Measurements from ENCODE around the gene TGFBR3. TPM values are rescaled to one million over a fixed set of nuclear protein-coding genes. Genes with fewer than 3 reads are reported as not detected.

The TGFBR3 gene
- total RNA-seq, 1 experiment from 2014 or later, result 14.5 TPM

GRCh38 chr1:91712393-91712792, 173.6 kb downstream of the TGFBR3 start:
- ATAC-seq (no peak), DNase-seq (ENCODE audit: low read depth, low spot score) (no peak)
- no peaks in the 10 kb centered on the region for H3K4me1 ChIP-seq (ENCODE audit: control insufficient read depth, insufficient read depth, low read length)
- ChIA-PET POLR2A (no interaction called here), CTCF (no interaction called here)
- no peaks in the 10 kb centered on the region for H3K27me3 ChIP-seq (ENCODE audit: control insufficient read depth, insufficient read depth, low read length)
- in situ Hi-C loops (cut with HindIII; ENCODE audit: low pct_unique_long_range_greater_than_20kb, low sequenced_read_pairs) (no loop called here), intact Hi-C loops (cut with micrococcal nuclease; ENCODE audit: unreplicated experiment) (no loop called here)
- H3K27ac ChIP-seq (ENCODE audit: low read length), result no peak overlapping the region
- no TSS peak for BruUV-seq (replicated peaks)
- H3K9me3 ChIP-seq (ENCODE audit: control insufficient read depth, insufficient read depth, low read depth, low read length), result no peaks in the 10 kb centered on the region
- H3K4me3 ChIP-seq (ENCODE audit: low read depth in 2 of 2, low read length in 2 of 2), result no peak overlapping the region
- TF ChIP-seq REST (IDR thresholded peaks at IDR 0.05; ENCODE audit: insufficient read depth in 1 of 2, low read depth in 2 of 2, low read length in 1 of 2) (no peak), SIN3A (IDR thresholded peaks at IDR 0.05; ENCODE audit: borderline replicate concordance, insufficient read depth, low read depth, low read length) (no peak), TCF7L2 (IDR thresholded peaks at IDR 0.05; ENCODE audit: low read depth, low read length) (no peak), CTCF (IDR thresholded peaks at IDR 0.05) (no peak), POLR2AphosphoS5 (IDR thresholded peaks at IDR 0.05; ENCODE audit: low read depth, low read length) (no peak)
- H3K36me3 ChIP-seq (ENCODE audit: control insufficient read depth, insufficient read depth, low read length), result no peaks in the 10 kb centered on the region

- in situ Hi-C loops (cut with HindIII; ENCODE audit: low pct_unique_long_range_greater_than_20kb, low sequenced_read_pairs), result no loop called here
These were observed 174.3 kb downstream of the TGFBR3 start for GRCh38 chr1:91711504-91712247.

More at GRCh38 chr1:91711504-91712247, 174.3 kb downstream of the TGFBR3 start:
- H3K4me1 ChIP-seq (ENCODE audit: control insufficient read depth, insufficient read depth, low read length), result no peaks in the 10 kb centered on the region
- H3K4me3 ChIP-seq (ENCODE audit: low read depth in 2 of 2, low read length in 2 of 2), result no peak overlapping the region
- H3K36me3 ChIP-seq (ENCODE audit: control insufficient read depth, insufficient read depth, low read length), result no peaks in the 10 kb centered on the region
- no peaks in the 10 kb centered on the region for H3K27me3 ChIP-seq (ENCODE audit: control insufficient read depth, insufficient read depth, low read length)
- ATAC-seq (no peak), DNase-seq (ENCODE audit: low read depth, low spot score) (no peak)
- CTCF ChIA-PET, result no interaction called here
- H3K9me3 ChIP-seq (ENCODE audit: control insufficient read depth, insufficient read depth, low read depth, low read length), result no peaks in the 10 kb centered on the region
- BruUV-seq (replicated peaks), result no TSS peak
- intact Hi-C loops (cut with micrococcal nuclease; ENCODE audit: unreplicated experiment), result no loop called here
- no peak overlapping the region for H3K27ac ChIP-seq (ENCODE audit: low read length)
- TF ChIP-seq REST (IDR thresholded peaks at IDR 0.05; ENCODE audit: insufficient read depth in 1 of 2, low read depth in 2 of 2, low read length in 1 of 2) (no peak), SIN3A (IDR thresholded peaks at IDR 0.05; ENCODE audit: borderline replicate concordance, insufficient read depth, low read depth, low read length) (no peak), TCF7L2 (IDR thresholded peaks at IDR 0.05; ENCODE audit: low read depth, low read length) (no peak), POLR2AphosphoS5 (IDR thresholded peaks at IDR 0.05; ENCODE audit: low read depth, low read length) (no peak), CTCF (IDR thresholded peaks at IDR 0.05) (no peak)
- POLR2A ChIA-PET, result no interaction called here

All from Panc1 (cell line).